Heart right ventricle (tissue), 16 donors: Measurements from ENCODE around the gene EDAR. TPM values are rescaled to one million over a fixed set of nuclear protein-coding genes. Genes with fewer than 3 reads are reported as not detected.
A peak's percentile ranks its signal among the peaks of the same experiment; 100 is the strongest.

Experiments used
- ATAC-seq, 8 donors: fragments of 200-7000 bp; cut with Tn5 transposase; one replicate each; pipeline ENCODE4 v1.9.1; 2020; ENCODE audit warnings: mild to moderate bottlenecking in 8 of 8, moderate library complexity in 8 of 8, moderate number of reproducible peaks in 1 of 8
- DNase-seq, 2 donors: peaks; one replicate each; pipeline ENCODE4 v3.0.0-alpha.2; 2020
- H3K27ac ChIP-seq, 10 donors: fragments of 200-600 bp; sonication (generic) in 2 of 10; one replicate each; pipeline versions ENCODE4 v1.5.0 to v1.8.0; 2020 to 2022; ENCODE audit warnings: mild to moderate bottlenecking in 3 of 10
- H3K27me3 ChIP-seq, 7 donors: fragments of 200-600 bp; one replicate each; pipeline ENCODE4 v1.8.0; 2021 to 2022; ENCODE audit warnings: mild to moderate bottlenecking in 2 of 7
- H3K36me3 ChIP-seq, 9 donors: fragments of 200-600 bp; sonication (generic) in 1 of 9; one replicate each; pipeline versions ENCODE4 v1.5.0 to v1.8.0; 2020 to 2022; ENCODE audit warnings: mild to moderate bottlenecking in 2 of 9
- H3K4me1 ChIP-seq, 9 donors: fragments of 200-600 bp; sonication (generic) in 1 of 9; one replicate each; pipeline versions ENCODE4 v1.5.0 to v1.8.0; 2020 to 2022; ENCODE audit warnings: mild to moderate bottlenecking in 4 of 9
- H3K4me3 ChIP-seq, 10 donors: fragments of 200-600 bp; sonication (generic) in 2 of 10; one replicate each; pipeline versions ENCODE4 v1.5.0 to v1.8.0; 2020 to 2022; ENCODE audit warnings: mild to moderate bottlenecking in 7 of 10, moderate library complexity in 2 of 10
- H3K9me3 ChIP-seq, 11 donors: fragments of 200-600 bp in 10 of 11; sonication (generic) in 2 of 11; one replicate each; pipeline versions ENCODE4 v1.5.0 to v1.8.0; 2013 to 2022; ENCODE audit warnings: mild to moderate bottlenecking in 2 of 11, control low read depth in 1 of 11, moderate library complexity in 1 of 11
- WGBS, 2 donors: extraction: QIAGEN DNeasy Blood & Tissue Kit; methylation state at CpG; one replicate each; pipeline ENCODE4 v1.1.7; 2013; ENCODE audit warnings: inconsistent platforms in 1 of 2; 5-methylcytosine and 5-hydroxymethylcytosine counted together
- intact Hi-C, 10 donors: fragments of 100-400 bp; cut with DNase I; formaldehyde crosslinking; loops; one replicate each; pipeline versions ENCODE4 v1.11.1 to v1.14.2; 2022
- polyA plus RNA-seq, 2 donors: library from polyadenylated mRNA; stranded (reverse); fragments of 200-250 nt; gene quantifications; one replicate each; pipeline ENCODE4 v1.2.3, GENCODE V29; 2013
- total RNA-seq, 10 donors: library from RNA; stranded (reverse); fragmentation: NEBNext Ultra II Directional in 3 of 10; extraction: Animal tissue kit (Norgen Biotek cat#: 25700) in 3 of 10; gene quantifications; one replicate each; pipeline versions ENCODE4 v1.2.1 to v1.2.4, GENCODE V29; 2021 to 2023
- TF ChIP-seq, protein P1 (sequence below), 9 donors: fragments of 200-600 bp; sonication (generic) in 2 of 9; IDR thresholded peaks; one replicate each; pipeline versions ENCODE4 v1.5.0 to v1.8.0; 2021 to 2022; ENCODE audit warnings: antibody characterized with exemption in 9 of 9, mild to moderate bottlenecking in 5 of 9, moderate library complexity in 1 of 9
- donor health status: Arrhythmogenic right ventricular cardiomyopathy.
- donor health status: ischemic (EF 13 %, LVEDD 7.1; RV severe dilation, severe dysfunction).
- donor health status: healthy with polysubstance abuse.
- donor health status: DM: no; HTN: yes; CAD: no.
- donor health status: DM: no; HTN: no; CAD: no.
- donor health status: ischemic (EF 25% LVEDD 6.9; RV normal size, moderate dysfunction).
- donor health status: ischemic (EF 25% LVEDD 5.7; RV mildly dilated, moderate dysfunction).
- donor health status: healthy.
- donor health status: DM: yes; HTN: yes; CAD: no.
- donor health status: Ischemic cardiomyopathy.
- donor health status: ischemic (EF 35%, LVEDD 5.7; RV mildly dilated, moderate dysfunction).
- donor health status: nonischemic (EF 11% LVEDD 7.7; RV severe dilation, severe dysfunction).
- donor health status: DM: yes; HTN: yes; CAD: no.
- donor health status: PGD.
- donor health status: ischemic (EF 29% LVEDD 5.4; RV normal size, mild dysfunction).
- donor health status: nonischemic (EF 23%, LVEDD 6.1; RV moderate dilation, normal function).

Gene EDAR
- total and polyA plus RNA-seq, 12 donors = 0.07 to 0.34 TPM; not detected in 10

DNA sequence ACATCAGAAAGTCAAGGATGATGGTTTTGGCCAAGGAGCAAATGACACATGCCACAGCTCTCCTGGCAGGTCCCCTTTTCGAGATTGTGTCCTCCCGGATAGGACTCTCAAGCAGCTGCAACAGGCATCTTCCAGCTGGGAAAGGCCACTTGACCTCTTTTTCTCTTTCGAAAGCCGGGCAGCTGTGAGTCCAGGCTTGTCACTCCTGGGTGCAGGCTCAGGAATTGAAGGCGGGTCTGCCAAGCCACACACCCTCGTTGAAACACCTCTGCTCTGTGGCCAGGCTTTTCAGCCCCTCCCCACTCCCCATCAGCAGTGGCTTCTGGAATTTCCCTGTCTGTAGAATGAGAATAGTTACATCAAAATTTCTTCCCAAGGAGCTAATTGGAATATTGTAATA is 104.4 kb downstream of the EDAR start:
- peaks cover 0 to 65% (median 9%) of the 10 kb centered on the region in 11 donors for H3K9me3 ChIP-seq
- H3K36me3 ChIP-seq = no peaks in the 10 kb centered on the region
- no peak for DNase-seq
- intact Hi-C loops = no loop called here
- no peaks in the 10 kb centered on the region for H3K4me1 ChIP-seq
- no peak overlapping the region for H3K4me3 ChIP-seq
- TF ChIP-seq, protein P1, sequence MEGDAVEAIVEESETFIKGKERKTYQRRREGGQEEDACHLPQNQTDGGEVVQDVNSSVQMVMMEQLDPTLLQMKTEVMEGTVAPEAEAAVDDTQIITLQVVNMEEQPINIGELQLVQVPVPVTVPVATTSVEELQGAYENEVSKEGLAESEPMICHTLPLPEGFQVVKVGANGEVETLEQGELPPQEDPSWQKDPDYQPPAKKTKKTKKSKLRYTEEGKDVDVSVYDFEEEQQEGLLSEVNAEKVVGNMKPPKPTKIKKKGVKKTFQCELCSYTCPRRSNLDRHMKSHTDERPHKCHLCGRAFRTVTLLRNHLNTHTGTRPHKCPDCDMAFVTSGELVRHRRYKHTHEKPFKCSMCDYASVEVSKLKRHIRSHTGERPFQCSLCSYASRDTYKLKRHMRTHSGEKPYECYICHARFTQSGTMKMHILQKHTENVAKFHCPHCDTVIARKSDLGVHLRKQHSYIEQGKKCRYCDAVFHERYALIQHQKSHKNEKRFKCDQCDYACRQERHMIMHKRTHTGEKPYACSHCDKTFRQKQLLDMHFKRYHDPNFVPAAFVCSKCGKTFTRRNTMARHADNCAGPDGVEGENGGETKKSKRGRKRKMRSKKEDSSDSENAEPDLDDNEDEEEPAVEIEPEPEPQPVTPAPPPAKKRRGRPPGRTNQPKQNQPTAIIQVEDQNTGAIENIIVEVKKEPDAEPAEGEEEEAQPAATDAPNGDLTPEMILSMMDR (IDR thresholded peaks at IDR 0.05) = no peak
- WGBS, 2 donors = 51 to 55% methylated on average over 6 of the region's 6 CpGs
- no peak overlapping the region for H3K27ac ChIP-seq
- ATAC-seq = no peak
- no peaks in the 10 kb centered on the region for H3K27me3 ChIP-seq

DNA sequence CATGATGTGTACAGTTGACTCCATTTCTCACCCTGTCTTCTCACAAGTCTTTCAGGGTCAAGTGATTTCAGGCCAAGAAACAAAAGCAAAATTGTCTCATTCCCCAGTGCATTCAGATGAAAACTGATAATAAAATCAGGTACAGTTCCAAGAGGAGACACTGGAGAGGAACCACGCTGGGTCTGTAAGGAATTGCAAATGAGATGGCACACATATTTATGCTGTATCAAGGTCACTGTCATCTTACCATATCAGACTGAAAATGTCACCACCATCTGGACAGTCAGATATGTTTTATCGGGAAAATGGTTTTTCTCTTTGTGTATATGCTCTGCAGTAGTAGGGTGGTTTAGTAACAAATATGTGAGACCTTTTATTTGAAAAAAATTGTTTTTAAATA is 110.7 kb downstream of the EDAR start:
- DNase-seq (no peak), ATAC-seq (no peak)
- 72 to 77% methylated on average over 2 of the region's 2 CpGs for WGBS, 2 donors
- H3K4me3 ChIP-seq = no peak overlapping the region
- H3K9me3 ChIP-seq = peaks cover 0 to 36% (median 9%) of the 10 kb centered on the region in 11 donors
- TF ChIP-seq, protein P1 (IDR thresholded peaks at IDR 0.05) = no peak
- no peaks in the 10 kb centered on the region for H3K36me3 ChIP-seq
- H3K27ac ChIP-seq = no peak overlapping the region
- no peaks in the 10 kb centered on the region for H3K4me1 ChIP-seq
- no peaks in the 10 kb centered on the region for H3K27me3 ChIP-seq
- intact Hi-C loops = no loop called here

DNA sequence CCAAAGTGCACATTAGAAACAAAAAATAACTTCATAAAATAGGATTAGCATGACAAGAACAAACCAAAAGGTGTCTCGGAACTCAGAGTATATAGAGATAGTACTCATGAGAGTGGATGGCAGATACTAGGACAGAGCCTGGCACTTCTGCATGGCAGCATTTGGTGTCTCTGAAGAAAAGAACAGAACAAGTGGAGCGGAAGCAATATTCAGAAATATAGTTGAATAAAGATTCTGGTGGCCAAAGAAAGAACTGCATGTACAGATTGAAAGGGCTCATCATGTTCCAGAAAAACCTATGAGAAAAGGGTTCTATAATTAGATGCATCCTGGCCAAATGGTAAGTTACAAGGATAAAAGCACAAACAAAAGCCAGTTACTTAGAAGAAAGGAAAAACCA is 111.5 kb downstream of the EDAR start:
- no peaks in the 10 kb centered on the region for H3K36me3 ChIP-seq
- intact Hi-C loops = no loop called here

DNA sequence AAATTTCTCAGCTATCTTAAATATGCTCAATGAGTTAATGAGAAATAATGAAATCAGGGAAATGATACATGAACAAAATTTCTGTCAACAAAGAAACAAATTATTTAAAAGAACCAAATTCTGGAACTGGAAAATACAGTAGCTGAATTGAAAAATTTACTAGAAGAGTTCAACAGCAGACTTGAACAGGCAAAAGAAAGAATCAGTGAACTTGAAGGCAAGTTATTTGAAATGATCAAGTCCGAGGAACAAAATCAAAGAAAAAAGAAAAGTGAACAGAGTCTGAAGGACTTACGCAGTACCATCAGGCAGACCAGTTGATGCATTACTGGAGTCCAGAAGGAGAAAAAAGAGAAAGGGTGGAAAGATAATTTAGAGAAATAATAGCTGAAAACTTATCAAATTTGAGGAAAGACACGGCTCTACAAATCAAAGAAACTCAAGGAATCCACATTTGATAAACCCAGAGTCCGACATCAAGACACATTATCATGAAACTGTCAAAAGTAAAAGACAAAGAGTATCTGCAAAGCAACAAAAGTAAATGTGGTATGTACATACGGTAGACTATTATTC is 118.9 kb downstream of the EDAR start:
- TF ChIP-seq, protein P1 (IDR thresholded peaks at IDR 0.05) = no peak
- peaks cover 0 to 36% (median 16%) of the 10 kb centered on the region in 11 donors for H3K9me3 ChIP-seq
- H3K4me1 ChIP-seq = no peaks in the 10 kb centered on the region
- ATAC-seq (no peak), DNase-seq (no peak)
- H3K36me3 ChIP-seq = no peaks in the 10 kb centered on the region
- intact Hi-C loops = no loop called here
- H3K27ac ChIP-seq = no peak overlapping the region
- no peak overlapping the region for H3K4me3 ChIP-seq
- 91 to 95% methylated on average over 5 of the region's 5 CpGs for WGBS, 2 donors
- no peaks in the 10 kb centered on the region for H3K27me3 ChIP-seq

More for the DNA sequence above, 111.5 kb downstream of the EDAR start:
- H3K27me3 ChIP-seq = no peaks in the 10 kb centered on the region
- ATAC-seq (no peak), DNase-seq (no peak)
- 98% methylated on average over 2 of the region's 2 CpGs for WGBS, 2 donors
- TF ChIP-seq, protein P1 (IDR thresholded peaks at IDR 0.05) = peak in 1 of 9 donors; percentile 26
- no peaks in the 10 kb centered on the region for H3K4me1 ChIP-seq
- H3K27ac ChIP-seq = no peak overlapping the region
- peaks cover 0 to 31% (median 7%) of the 10 kb centered on the region in 11 donors for H3K9me3 ChIP-seq
- no peak overlapping the region for H3K4me3 ChIP-seq
